A549 treated with RU486 at 1 μM for 4 hours (cell line): Measurements from ENCODE around the gene MAGEA1. TPM values are rescaled to one million over a fixed set of nuclear protein-coding genes. Genes with fewer than 3 reads are reported as not detected.

Source experiments
- total RNA-seq: library from RNA; stranded (reverse); fragments of 200-300 nt; extraction: Qiagen RNA extraction; gene quantifications from 5 replicates; pipeline ENCODE4 v1.2.3, GENCODE V29; 2022; ENCODE audit warnings: low read depth

Gene MAGEA1, protein sequence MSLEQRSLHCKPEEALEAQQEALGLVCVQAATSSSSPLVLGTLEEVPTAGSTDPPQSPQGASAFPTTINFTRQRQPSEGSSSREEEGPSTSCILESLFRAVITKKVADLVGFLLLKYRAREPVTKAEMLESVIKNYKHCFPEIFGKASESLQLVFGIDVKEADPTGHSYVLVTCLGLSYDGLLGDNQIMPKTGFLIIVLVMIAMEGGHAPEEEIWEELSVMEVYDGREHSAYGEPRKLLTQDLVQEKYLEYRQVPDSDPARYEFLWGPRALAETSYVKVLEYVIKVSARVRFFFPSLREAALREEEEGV
- total RNA-seq: 0.15 TPM in 1 of 5 replicates, not detected in the others

DNA sequence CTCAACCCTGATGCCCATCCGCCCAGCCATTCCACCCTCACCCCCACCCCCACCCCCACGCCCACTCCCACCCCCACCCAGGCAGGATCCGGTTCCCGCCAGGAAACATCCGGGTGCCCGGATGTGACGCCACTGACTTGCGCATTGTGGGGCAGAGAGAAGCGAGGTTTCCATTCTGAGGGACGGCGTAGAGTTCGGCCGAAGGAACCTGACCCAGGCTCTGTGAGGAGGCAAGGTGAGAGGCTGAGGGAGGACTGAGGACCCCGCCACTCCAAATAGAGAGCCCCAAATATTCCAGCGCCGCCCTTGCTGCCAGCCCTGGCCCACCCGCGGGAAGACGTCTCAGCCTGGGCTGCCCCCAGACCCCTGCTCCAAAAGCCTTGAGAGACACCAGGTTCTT is at the start of gene MAGEA1:
Gene MAGEA1 (plus strand): TSS at position 154 of the 400 bp plus-strand sequence. CDS start 3,106 bp downstream, outside the sequence.

Other genes with a start within 250 kb of the MAGEA1 start
- not detected in 5 replicates for gene PNMA5, start 185.2 kb upstream of the MAGEA1 start, total RNA-seq
- 0.13 to 0.20 TPM (median 0.14 TPM) in 5 replicates for gene PNMA3, start 122.8 kb upstream of the MAGEA1 start, total RNA-seq
- gene PNMA6A, start 106.8 kb upstream of the MAGEA1 start, total RNA-seq: 3.2 to 5.5 TPM (median 5.1 TPM) in 5 replicates
- not detected in 5 replicates for gene PNMA6F, start 142.5 kb downstream of the MAGEA1 start, total RNA-seq
- 4.3 to 6.0 TPM (median 5.5 TPM) in 5 replicates for gene ZNF275, start 154.9 kb downstream of the MAGEA1 start, total RNA-seq
- not detected in 5 replicates for gene PNMA6E, start 222.1 kb downstream of the MAGEA1 start, total RNA-seq
- gene ZFP92, start 232.2 kb downstream of the MAGEA1 start, total RNA-seq: 0.31 to 0.62 TPM (median 0.50 TPM) in 5 replicates